GM21423 (cell line): ENCODE data around the gene RPS15.
"Not testable (repeated sequence)": the region's sequence is repeated elsewhere in the genome, so short reads cannot be mapped to it uniquely, and the experiment has no call there.

Experiments used
- ATAC-seq: cut with Tn5 transposase; IDR thresholded peaks from one replicate; pipeline ENCODE4 v1.9.1; 2021; ENCODE audit warnings: mild to moderate bottlenecking, moderate library complexity; ENCODE audit not compliant: unreplicated experiment

The RPS15 gene

DNA sequence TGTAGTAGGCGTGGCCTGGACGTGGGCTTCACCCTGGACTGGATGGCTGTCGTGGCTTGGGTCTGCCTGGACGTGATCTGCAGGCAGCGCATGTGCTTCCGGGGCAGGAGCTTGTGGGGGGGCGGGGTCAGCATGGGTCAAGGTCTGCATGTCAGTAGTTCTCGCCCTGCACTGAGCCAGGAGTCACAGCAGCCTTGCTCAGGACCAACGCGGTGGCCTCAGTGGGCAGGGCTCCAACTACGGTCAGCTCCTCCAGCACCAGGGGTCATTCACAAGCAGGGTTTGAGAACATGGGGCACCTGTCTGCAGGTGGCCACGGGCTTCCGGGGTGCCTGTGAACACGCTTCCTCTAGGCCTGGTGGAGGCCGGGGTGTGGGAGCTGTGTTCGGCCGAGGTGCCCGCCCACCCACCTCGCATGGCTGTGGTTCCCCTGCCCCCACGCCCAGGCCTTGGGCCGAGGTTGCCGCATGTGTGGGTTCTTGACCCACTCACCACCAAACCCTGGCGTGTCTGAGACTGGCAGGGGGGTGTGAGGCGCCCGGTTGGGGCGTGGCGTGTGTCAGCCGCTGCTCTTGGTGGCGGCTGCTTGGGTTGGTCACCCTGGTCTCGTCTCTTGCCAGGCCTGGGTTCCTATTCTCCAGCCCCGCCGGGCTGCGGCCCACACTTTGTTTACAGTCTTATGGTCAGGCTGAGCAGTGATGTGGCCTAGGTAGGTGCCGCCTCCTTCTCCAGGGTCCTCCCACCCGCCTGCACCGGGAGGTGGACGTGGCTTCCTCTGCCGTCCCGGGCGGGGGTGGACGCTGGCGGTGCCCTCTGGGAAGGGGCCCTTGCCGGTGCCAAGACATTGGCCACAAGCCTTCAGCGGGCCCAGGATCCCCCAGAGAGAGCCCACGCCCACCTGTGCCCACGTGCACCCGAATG, 4.8 kb upstream of the RPS15 start:
- ATAC-seq, result no peak

DNA sequence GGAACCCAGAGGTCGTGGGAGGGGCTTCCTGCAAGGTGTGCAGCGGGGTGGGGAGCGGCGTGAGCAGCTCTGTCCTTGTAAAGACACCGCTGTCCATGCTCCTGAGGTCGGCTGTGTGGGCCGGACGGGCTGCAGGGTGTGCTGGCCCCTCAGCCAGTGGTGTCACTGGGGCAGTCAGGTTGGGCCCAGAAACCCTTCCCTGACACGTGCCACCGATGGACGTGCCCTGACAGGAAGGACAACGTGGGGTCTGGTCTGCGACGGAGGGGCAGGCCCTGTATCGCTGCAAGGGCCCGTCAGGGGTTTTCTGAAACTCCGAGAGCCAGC, 4.2 kb upstream of the RPS15 start:
- ATAC-seq, result no peak

GRCh38 chr19:1434577-1435060, 3.6 kb upstream of the RPS15 start:
- no peak for ATAC-seq

DNA sequence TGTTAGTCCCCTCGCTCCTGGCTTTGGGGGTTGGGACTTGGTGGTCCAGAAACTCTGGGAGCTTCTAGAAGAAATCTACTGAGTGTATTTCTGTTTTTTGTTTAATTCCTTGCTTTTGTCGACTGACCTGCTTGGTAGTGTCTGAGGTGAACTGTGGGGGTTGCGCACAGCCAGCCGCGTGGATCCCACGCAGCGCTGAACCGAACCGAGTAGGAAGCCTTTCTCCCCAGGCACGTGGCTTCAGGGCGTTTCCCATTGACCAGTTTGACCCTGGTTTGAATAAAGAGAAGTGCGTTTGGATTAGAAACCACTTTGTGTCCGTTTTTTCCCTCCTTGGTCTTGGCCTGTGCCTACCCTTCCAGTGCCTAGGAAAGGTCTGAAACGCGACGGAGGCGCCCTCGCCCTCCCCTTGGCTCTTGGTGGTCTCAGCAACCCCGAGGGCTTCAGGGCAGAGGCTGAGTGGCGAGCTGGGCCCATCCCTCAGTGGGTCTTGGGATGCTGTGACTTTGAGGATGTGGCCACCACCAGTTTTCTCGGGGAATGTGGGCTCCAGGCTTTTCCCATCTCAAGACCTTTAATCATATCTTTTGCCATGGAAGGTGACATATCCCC, 2.7 kb upstream of the RPS15 start:
- no peak for ATAC-seq

DNA sequence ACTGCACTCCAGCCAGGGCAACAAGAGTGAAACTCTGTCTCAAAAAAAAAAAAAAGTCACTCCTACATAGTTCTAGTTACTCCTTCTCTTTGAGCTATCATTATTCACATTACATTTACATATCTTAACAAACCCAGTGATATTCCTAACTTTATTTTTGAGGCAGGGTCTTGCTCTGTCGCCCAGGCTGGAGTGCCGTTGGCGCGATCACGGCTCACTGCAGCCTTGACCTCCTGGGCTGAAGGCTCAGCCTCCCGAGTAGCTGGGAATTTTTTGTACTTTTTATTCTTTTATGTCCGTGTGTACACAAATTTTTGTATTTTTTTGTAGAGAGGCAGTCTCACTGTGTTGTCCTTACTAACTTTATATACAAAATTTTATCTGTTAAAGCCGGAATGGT, 587 bp upstream of the RPS15 start:
- no peak for ATAC-seq

DNA sequence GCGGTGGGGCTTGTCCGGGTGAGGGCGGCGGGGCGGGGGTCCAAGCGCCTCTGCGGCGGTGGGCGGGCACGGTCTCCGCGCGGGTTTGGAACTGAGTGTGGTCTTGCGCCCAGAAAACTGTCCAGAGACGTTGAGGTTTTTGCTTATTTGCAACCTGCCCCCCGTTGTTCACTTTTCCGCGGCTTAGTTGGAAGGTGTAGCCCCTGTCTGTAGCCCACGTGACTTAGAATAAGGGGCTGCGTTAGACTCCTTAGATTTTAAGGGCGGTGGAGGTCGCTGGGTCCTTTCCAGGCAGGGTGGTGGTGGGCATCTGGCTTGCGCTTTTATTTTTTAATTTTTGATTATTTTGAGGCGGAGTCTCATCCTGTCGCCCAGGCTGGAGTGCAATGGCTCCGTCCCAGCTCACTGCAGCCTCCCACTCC, 748 bp downstream of the RPS15 start:
- ATAC-seq, result no peak

- ATAC-seq, result not testable (repeated sequence)
These were observed 1.6 kb downstream of the RPS15 start for GRCh38 chr19:1439525-1440417.

DNA sequence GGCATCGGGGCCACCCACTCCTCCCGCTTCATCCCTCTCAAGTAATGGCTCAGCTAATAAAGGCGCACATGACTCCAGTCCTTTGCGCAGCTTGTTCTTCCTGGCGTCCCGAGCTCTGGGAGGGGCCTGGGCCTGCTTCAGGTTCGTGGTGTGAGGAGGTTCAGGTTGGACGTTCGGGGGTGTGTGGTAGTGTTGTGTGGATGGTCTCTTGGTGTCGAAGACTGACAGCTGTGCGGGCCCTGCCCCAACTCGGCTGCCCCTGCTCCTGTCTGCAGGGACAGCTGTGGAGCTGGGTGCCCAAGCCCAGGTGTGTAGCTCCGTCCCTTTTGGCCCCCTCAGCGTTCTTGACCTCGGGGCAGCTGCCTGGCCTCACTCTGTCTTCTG, 2.2 kb downstream of the RPS15 start:
- ATAC-seq, result no peak

DNA sequence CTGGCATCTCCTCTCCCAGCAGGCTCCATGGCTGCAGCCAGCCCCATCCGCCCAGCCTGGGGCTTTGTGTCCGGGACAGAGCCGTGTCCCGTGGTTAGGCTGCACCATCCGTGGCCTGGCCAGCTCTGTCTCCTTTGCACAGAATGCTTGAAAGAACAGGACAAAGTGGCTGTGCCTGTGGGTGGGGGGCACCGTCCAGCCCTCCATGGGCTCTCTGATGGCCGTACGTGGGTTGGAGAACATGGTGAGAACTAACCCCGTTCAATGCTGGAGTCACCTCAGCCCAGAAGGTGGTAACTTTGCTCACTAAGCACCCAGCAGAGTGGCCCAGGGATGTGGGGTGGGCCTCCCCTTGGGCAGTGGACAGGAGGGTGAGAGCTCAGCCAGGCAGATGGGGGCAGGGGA, 2.8 kb downstream of the RPS15 start:
- ATAC-seq, result no peak

- ATAC-seq, result no peak
These were observed 3.7 kb downstream of the RPS15 start for GRCh38 chr19:1441677-1442438.

DNA sequence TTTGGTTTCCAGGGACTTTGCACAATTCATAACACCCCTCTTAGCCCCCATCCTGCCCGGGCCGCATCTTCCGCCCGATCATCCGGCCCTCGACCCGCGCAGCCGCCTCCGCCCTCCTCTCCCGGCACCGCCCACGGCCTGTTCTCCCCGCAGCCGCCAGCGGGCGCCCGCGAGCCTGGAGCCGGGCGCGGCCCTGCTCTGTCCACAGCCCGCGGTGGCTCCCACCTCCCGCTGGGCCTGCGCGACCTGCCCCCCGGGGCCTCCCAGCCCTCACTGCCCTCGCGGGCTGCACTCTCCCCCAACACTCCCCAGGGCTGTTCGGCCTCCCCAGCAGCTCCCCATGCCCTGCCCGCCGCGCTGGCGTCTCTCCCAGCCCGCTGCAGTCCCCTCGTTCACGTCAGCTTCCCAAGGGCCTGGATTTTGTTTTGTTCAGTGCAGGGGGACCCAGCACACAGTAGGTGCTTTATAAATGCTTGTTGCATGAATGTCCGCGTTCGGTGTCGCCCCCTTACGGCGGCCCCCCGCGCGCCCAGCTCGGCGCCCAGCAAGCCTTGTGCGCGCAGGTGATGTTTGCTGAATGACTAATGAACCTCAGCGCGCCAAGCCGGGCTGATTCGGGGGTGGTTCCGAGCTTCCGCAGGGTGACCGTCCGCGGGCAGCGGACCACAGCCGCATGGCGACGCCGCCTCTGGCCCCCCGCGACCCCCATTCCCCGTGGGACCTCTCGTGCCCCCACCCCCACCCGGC, 7.2 kb downstream of the RPS15 start:
- ATAC-seq, result peak; percentile 74

GRCh38 chr19:1445932-1446712, 7.9 kb downstream of the RPS15 start:
- no peak for ATAC-seq

DNA sequence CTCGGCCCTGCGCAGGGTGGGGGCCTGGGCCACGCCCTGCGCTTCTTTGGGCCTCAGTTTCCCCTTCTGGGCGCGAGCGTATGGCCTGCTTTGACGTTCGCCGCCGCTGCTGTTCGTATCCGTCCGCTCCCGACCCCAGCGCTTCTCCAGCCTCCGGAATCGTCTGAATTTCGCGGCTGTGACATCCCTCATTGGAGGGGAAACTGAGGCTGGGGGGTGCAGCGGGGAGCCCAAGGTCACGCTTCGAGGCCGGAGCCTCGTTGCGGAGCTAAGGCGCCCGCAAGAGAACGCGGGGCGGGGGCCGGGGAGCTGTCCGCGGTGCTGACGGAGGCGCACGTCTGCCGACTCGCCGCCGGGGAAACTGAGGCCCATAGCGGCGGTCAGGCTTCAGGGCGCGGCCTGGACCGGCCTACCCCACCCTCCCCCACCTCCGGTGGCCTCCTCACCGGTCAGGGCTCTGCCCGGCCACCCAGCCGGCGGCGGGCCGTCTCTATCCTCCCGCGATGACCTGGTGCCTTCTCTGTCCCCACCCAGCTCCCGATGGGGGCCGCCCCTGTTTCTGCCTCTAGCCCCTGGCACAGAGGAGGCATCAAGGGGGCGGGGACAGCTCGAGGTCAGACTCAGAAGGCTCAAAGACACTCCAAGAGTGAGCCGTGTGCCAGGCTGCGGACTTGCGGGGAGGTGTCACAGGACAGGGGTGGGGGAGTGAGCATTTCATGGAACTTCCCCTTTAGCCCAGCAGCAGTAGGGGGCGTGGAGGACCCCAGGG, 8.7 kb downstream of the RPS15 start:
- no peak for ATAC-seq

- ATAC-seq, result no peak
These were observed 9.3 kb downstream of the RPS15 start for GRCh38 chr19:1447504-1447903.

DNA sequence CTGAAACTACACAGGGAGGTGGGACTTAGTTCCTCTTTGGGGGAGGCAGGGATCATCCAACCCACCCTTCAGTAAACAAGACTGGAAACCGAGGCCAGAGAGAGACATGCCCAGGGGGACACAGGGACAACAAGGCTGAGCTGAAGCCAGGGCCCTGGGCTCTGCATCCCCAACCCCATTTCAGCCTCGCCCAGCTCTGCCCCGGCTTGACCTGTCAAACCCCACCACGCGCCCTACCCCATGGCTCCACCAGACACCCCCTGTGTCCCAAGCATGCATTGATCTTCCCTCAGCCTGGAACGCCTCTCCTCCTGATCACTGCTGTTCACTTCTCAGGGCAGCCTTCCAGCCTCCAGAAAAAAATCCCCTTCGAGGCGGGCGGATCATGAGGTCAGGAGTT, 9.7 kb downstream of the RPS15 start:
- ATAC-seq, result no peak

- ATAC-seq, result no peak
These were observed 11.6 kb downstream of the RPS15 start, which contains the start of gene APC2 for GRCh38 chr19:1449467-1450442. APC2 (plus strand) TSS chr19:1450121; CDS start chr19:1453002, 2,881 bp downstream.
